CD4-positive, alpha-beta memory T cell (primary cell): ENCODE results near the gene SRMS. TPM values are rescaled to one million over a fixed set of nuclear protein-coding genes. Genes with fewer than 3 reads are reported as not detected.

Experiments used
- polyA plus RNA-seq, 2 donors: library from polyadenylated mRNA; unstranded; fragments of 300-500 nt; fragmentation: Illumina TruSeq; gene quantifications; one replicate each; pipeline ENCODE4 v1.2.3, GENCODE V29; 2021
- total RNA-seq, 2 experiments: library from RNA; stranded (reverse); gene quantifications; one replicate each; pipeline ENCODE4 v1.2.3, GENCODE V29; 2021

The SRMS gene
- total and polyA plus RNA-seq, 4 experiments from 2014 or later: not detected

Other genes with a start within 250 kb of the SRMS start
- gene CHRNA4, start 186.4 kb downstream of the SRMS start, total RNA-seq: not detected
- not detected for gene CHRNA4, start 186.4 kb downstream of the SRMS start, polyA plus RNA-seq
- gene KCNQ2, start 75.1 kb downstream of the SRMS start, total RNA-seq: not detected
- not detected for gene KCNQ2, start 75.1 kb downstream of the SRMS start, polyA plus RNA-seq
- under 1 TPM; 0.36 to 0.81 TPM for gene EEF1A2, start 48.7 kb downstream of the SRMS start, total RNA-seq
- gene EEF1A2, start 48.7 kb downstream of the SRMS start, polyA plus RNA-seq: not detected
- 100 to 1,000 TPM; 208 to 229 TPM for gene PPDPF, start 27.0 kb downstream of the SRMS start, total RNA-seq
- gene PPDPF, start 27.0 kb downstream of the SRMS start, polyA plus RNA-seq: 100 to 1,000 TPM in 1 of 2 donors, 10 to 100 TPM in 1; 29.4 to 152 TPM
- gene PTK6, start 10.4 kb downstream of the SRMS start, total RNA-seq: not detected
- gene PTK6, start 10.4 kb downstream of the SRMS start, polyA plus RNA-seq: under 1 TPM; 0.31 to 0.59 TPM
- 1 to 10 TPM in 1 of 2 experiments, under 1 TPM in 1; 0.38 to 1.2 TPM for gene FNDC11, start 6.4 kb upstream of the SRMS start, total RNA-seq
- 1 to 10 TPM in 1 of 2 donors, under 1 TPM in 1; 0.41 to 1.5 TPM for gene FNDC11, start 6.4 kb upstream of the SRMS start, polyA plus RNA-seq
- gene HELZ2, start 26.5 kb upstream of the SRMS start, total RNA-seq: 10 to 100 TPM; 39.6 to 45.4 TPM
- gene HELZ2, start 26.5 kb upstream of the SRMS start, polyA plus RNA-seq: 1 to 10 TPM; 2.0 to 6.4 TPM
- gene GMEB2, start 79.4 kb upstream of the SRMS start, total RNA-seq: 10 to 100 TPM; 24.4 to 26.4 TPM
- gene GMEB2, start 79.4 kb upstream of the SRMS start, polyA plus RNA-seq: 10 to 100 TPM in 1 of 2 donors, 1 to 10 TPM in 1; 4.5 to 16.6 TPM
- gene STMN3, start 105.7 kb upstream of the SRMS start, total RNA-seq: 100 to 1,000 TPM; 110 to 120 TPM
- 10 to 100 TPM; 18.9 to 30.5 TPM for gene STMN3, start 105.7 kb upstream of the SRMS start, polyA plus RNA-seq
- 10 to 100 TPM; 30.9 to 36.0 TPM for gene RTEL1, start 110.6 kb upstream of the SRMS start, total RNA-seq
- gene RTEL1, start 110.6 kb upstream of the SRMS start, polyA plus RNA-seq: 1 to 10 TPM; 1.3 to 5.4 TPM
- not detected for gene TNFRSF6B, start 148.9 kb upstream of the SRMS start, total RNA-seq
- not detected for gene TNFRSF6B, start 148.9 kb upstream of the SRMS start, polyA plus RNA-seq
- gene ARFRP1, start 160.2 kb upstream of the SRMS start, total RNA-seq: 10 to 100 TPM; 85.6 to 92.0 TPM
- gene ARFRP1, start 160.2 kb upstream of the SRMS start, polyA plus RNA-seq: 10 to 100 TPM; 65.5 to 66.3 TPM
- gene ZGPAT, start 160.3 kb upstream of the SRMS start, total RNA-seq: 10 to 100 TPM; 51.8 to 55.3 TPM
- 10 to 100 TPM; 34.6 to 69.5 TPM for gene ZGPAT, start 160.3 kb upstream of the SRMS start, polyA plus RNA-seq
- 100 to 1,000 TPM; 162 to 169 TPM for gene LIME1, start 188.9 kb upstream of the SRMS start, total RNA-seq
- gene LIME1, start 188.9 kb upstream of the SRMS start, polyA plus RNA-seq: 100 to 1,000 TPM; 297 to 324 TPM
- 100 to 1,000 TPM; 121 to 124 TPM for gene SLC2A4RG, start 192.0 kb upstream of the SRMS start, total RNA-seq
- 1 to 10 TPM; 2.2 to 7.6 TPM for gene SLC2A4RG, start 192.0 kb upstream of the SRMS start, polyA plus RNA-seq